CD4-positive, CD25-positive, alpha-beta regulatory T cell (primary cell): ENCODE results near the gene DMD. TPM values are rescaled to one million over a fixed set of nuclear protein-coding genes. Genes with fewer than 3 reads are reported as not detected.

ENCODE experiments used
- ATAC-seq, 2 donors: fragments of 150-1000 bp; cut with Tn5 transposase; one replicate each; pipeline ENCODE4 v1.10.0; 2021; ENCODE audit warnings: low read depth in 2 of 2, moderate number of reproducible peaks in 2 of 2, moderate library complexity in 1 of 2
- DNase-seq, 3 donors: peaks; one replicate each; pipeline versions ENCODE4 v3.0.0 to v3.0.0-alpha.2; 2012 to 2022; ENCODE audit warnings: mixed read lengths in 1 of 3
- H3K27ac ChIP-seq: one replicate; pipeline ENCODE4 v1.7.0; 2013; ENCODE audit warnings: mild to moderate bottlenecking, low read length; ENCODE audit not compliant: insufficient read depth, poor library complexity, severe bottlenecking
- H3K27me3 ChIP-seq: one replicate; pipeline ENCODE4 v1.7.0; 2013; ENCODE audit warnings: low read length; ENCODE audit not compliant: control insufficient read depth, insufficient read depth
- H3K36me3 ChIP-seq: one replicate; pipeline ENCODE4 v1.7.0; 2013; ENCODE audit warnings: mild to moderate bottlenecking, low read length, moderate library complexity; ENCODE audit not compliant: control insufficient read depth, insufficient read depth
- H3K4me1 ChIP-seq: 2 replicates; pipeline ENCODE4 v1.7.0; 2013; ENCODE audit warnings: mild to moderate bottlenecking, low read length; ENCODE audit not compliant: insufficient read depth, control insufficient read depth, poor library complexity, severe bottlenecking
- H3K4me3 ChIP-seq: one replicate; pipeline ENCODE4 v1.7.0; 2013; ENCODE audit warnings: low read depth, mild to moderate bottlenecking, low read length, moderate library complexity
- H3K9me3 ChIP-seq, 2 experiments: 1 replicate in 1 of 2; 2 replicates in 1 of 2; pipeline ENCODE4 v1.7.0; 2013; ENCODE audit warnings: low read length in 2 of 2, mild to moderate bottlenecking in 1 of 2, moderate library complexity in 1 of 2; ENCODE audit not compliant: control insufficient read depth in 2 of 2
- H3K27ac Mint-ChIP-seq, 3 donors: one replicate each; pipeline ENCODE4 v1.8.0; 2020 to 2022; ENCODE audit warnings: mild to moderate bottlenecking in 3 of 3, mixed read lengths in 3 of 3, moderate library complexity in 2 of 3
- H3K27me3 Mint-ChIP-seq: one replicate; pipeline ENCODE4 v1.8.0; 2022; ENCODE audit warnings: mild to moderate bottlenecking, mixed read lengths
- H3K36me3 Mint-ChIP-seq: one replicate; pipeline ENCODE4 v1.8.0; 2020; ENCODE audit warnings: mixed read lengths
- H3K4me1 Mint-ChIP-seq, 4 donors: one replicate each; pipeline ENCODE4 v1.8.0; 2020 to 2022; ENCODE audit warnings: mixed read lengths in 4 of 4, mild to moderate bottlenecking in 1 of 4
- H3K4me3 Mint-ChIP-seq, 4 donors: one replicate each; pipeline ENCODE4 v1.8.0; 2020 to 2022; ENCODE audit warnings: mild to moderate bottlenecking in 4 of 4, mixed read lengths in 4 of 4, moderate library complexity in 3 of 4
- H3K9me3 Mint-ChIP-seq, 7 donors: one replicate each; pipeline ENCODE4 v1.8.0; 2020 to 2022; ENCODE audit warnings: mixed read lengths in 7 of 7, mild to moderate bottlenecking in 3 of 7, moderate library complexity in 2 of 7
- polyA plus RNA-seq, 4 donors: library from polyadenylated mRNA; unstranded; fragments of 300-500 nt; fragmentation: Illumina TruSeq; gene quantifications; one replicate each; pipeline ENCODE4 v1.2.3, GENCODE V29; 2021
- total RNA-seq: library from RNA; stranded (reverse); gene quantifications from one replicate; pipeline ENCODE4 v1.2.3, GENCODE V29; 2022

Gene DMD
- total and polyA plus RNA-seq, 5 donors from 2014 or later = 0.20 to 2.8 (median 0.98) TPM

- no peak overlapping the region for H3K27ac Mint-ChIP-seq
- DNase-seq (no peak), ATAC-seq (no peak)
- H3K4me1 Mint-ChIP-seq = no peaks in the 10 kb centered on the region
- H3K4me3 Mint-ChIP-seq = no peak overlapping the region
- H3K27ac ChIP-seq = no peak overlapping the region
- no peaks in the 10 kb centered on the region for H3K36me3 ChIP-seq
- no peaks in the 10 kb centered on the region for H3K9me3 Mint-ChIP-seq
- no peaks in the 10 kb centered on the region for H3K27me3 ChIP-seq
- no peaks in the 10 kb centered on the region for H3K4me1 ChIP-seq
- H3K9me3 ChIP-seq = no peaks in the 10 kb centered on the region
- H3K4me3 ChIP-seq = no peak overlapping the region
- no peaks in the 10 kb centered on the region for H3K27me3 Mint-ChIP-seq
- no peaks in the 10 kb centered on the region for H3K36me3 Mint-ChIP-seq
These were observed 1982.9 kb downstream of the DMD start for GRCh38 chrX:31228415-31228832.

GRCh38 chrX:31227250-31227649, 1984.1 kb downstream of the DMD start:
- no peaks in the 10 kb centered on the region for H3K4me1 Mint-ChIP-seq

GRCh38 chrX:31225819-31226218, 1985.5 kb downstream of the DMD start:
- no peaks in the 10 kb centered on the region for H3K36me3 ChIP-seq
- Mint-ChIP-seq H3K27me3 (no peaks in the 10 kb centered on the region), H3K36me3 (no peaks in the 10 kb centered on the region)

More at GRCh38 chrX:31227250-31227649, 1984.1 kb downstream of the DMD start:
- Mint-ChIP-seq H3K27ac (no peak overlapping the region), H3K9me3 (no peaks in the 10 kb centered on the region), H3K4me3 (no peak overlapping the region), H3K36me3 (no peaks in the 10 kb centered on the region), H3K27me3 (no peaks in the 10 kb centered on the region)
- H3K4me1 ChIP-seq = no peaks in the 10 kb centered on the region
- H3K36me3 ChIP-seq = no peaks in the 10 kb centered on the region
- H3K9me3 ChIP-seq = no peaks in the 10 kb centered on the region
- H3K27me3 ChIP-seq = no peaks in the 10 kb centered on the region
- ATAC-seq (no peak), DNase-seq (no peak)
- H3K4me3 ChIP-seq = no peak overlapping the region
- no peak overlapping the region for H3K27ac ChIP-seq

GRCh38 chrX:31224381-31225012, 1986.9 kb downstream of the DMD start:
- Histone ChIP-seq H3K27me3 (no peaks in the 10 kb centered on the region), H3K4me1 (no peaks in the 10 kb centered on the region), H3K4me3 (no peak overlapping the region), H3K9me3 (no peaks in the 10 kb centered on the region), H3K27ac (no peak overlapping the region), H3K36me3 (no peaks in the 10 kb centered on the region)
- Mint-ChIP-seq H3K36me3 (no peaks in the 10 kb centered on the region), H3K4me1 (no peaks in the 10 kb centered on the region), H3K27me3 (no peaks in the 10 kb centered on the region), H3K4me3 (no peak overlapping the region), H3K27ac (no peak overlapping the region), H3K9me3 (no peaks in the 10 kb centered on the region)
- ATAC-seq = no peak
- DNase-seq = no peak

More at GRCh38 chrX:31225819-31226218, 1985.5 kb downstream of the DMD start:
- no peak overlapping the region for H3K4me3 ChIP-seq
- no peak overlapping the region for H3K4me3 Mint-ChIP-seq
- no peaks in the 10 kb centered on the region for H3K27me3 ChIP-seq
- H3K4me1 ChIP-seq = no peaks in the 10 kb centered on the region
- no peak overlapping the region for H3K27ac Mint-ChIP-seq
- H3K4me1 Mint-ChIP-seq = no peaks in the 10 kb centered on the region
- no peaks in the 10 kb centered on the region for H3K9me3 ChIP-seq
- ATAC-seq (no peak), DNase-seq (no peak)
- no peak overlapping the region for H3K27ac ChIP-seq
- H3K9me3 Mint-ChIP-seq = no peaks in the 10 kb centered on the region

GRCh38 chrX:31223817-31224216, 1987.5 kb downstream of the DMD start:
- no peaks in the 10 kb centered on the region for H3K4me1 Mint-ChIP-seq
- H3K27ac ChIP-seq = no peak overlapping the region
- no peaks in the 10 kb centered on the region for H3K9me3 Mint-ChIP-seq
- DNase-seq (no peak), ATAC-seq (no peak)
- no peaks in the 10 kb centered on the region for H3K4me1 ChIP-seq
- H3K4me3 ChIP-seq = no peak overlapping the region
- H3K27me3 ChIP-seq = no peaks in the 10 kb centered on the region
- no peaks in the 10 kb centered on the region for H3K36me3 ChIP-seq
- H3K27me3 Mint-ChIP-seq = no peaks in the 10 kb centered on the region
- no peak overlapping the region for H3K4me3 Mint-ChIP-seq
- H3K9me3 ChIP-seq = no peaks in the 10 kb centered on the region
- H3K36me3 Mint-ChIP-seq = no peaks in the 10 kb centered on the region
- no peak overlapping the region for H3K27ac Mint-ChIP-seq

- Histone ChIP-seq H3K4me3 (no peak overlapping the region), H3K27me3 (no peaks in the 10 kb centered on the region), H3K36me3 (no peaks in the 10 kb centered on the region), H3K27ac (no peak overlapping the region), H3K9me3 (no peaks in the 10 kb centered on the region), H3K4me1 (no peaks in the 10 kb centered on the region)
- H3K9me3 Mint-ChIP-seq = no peaks in the 10 kb centered on the region
- H3K27ac Mint-ChIP-seq = no peak overlapping the region
- no peak overlapping the region for H3K4me3 Mint-ChIP-seq
- ATAC-seq (no peak), DNase-seq (no peak)
- no peaks in the 10 kb centered on the region for H3K36me3 Mint-ChIP-seq
- H3K4me1 Mint-ChIP-seq = no peaks in the 10 kb centered on the region
- H3K27me3 Mint-ChIP-seq = no peaks in the 10 kb centered on the region
These were observed 1988.4 kb downstream of the DMD start for GRCh38 chrX:31222946-31223345.

GRCh38 chrX:31219174-31219573, 1992.2 kb downstream of the DMD start:
- H3K36me3 Mint-ChIP-seq = no peaks in the 10 kb centered on the region
- ATAC-seq = no peak
- H3K27ac ChIP-seq = no peak overlapping the region

GRCh38 chrX:31217084-31217483, 1994.3 kb downstream of the DMD start:
- Mint-ChIP-seq H3K4me1 (no peaks in the 10 kb centered on the region), H3K9me3 (peaks cover 0 to 3% (median 0%) of the 10 kb centered on the region in 7 donors)
- no peak for DNase-seq

More at GRCh38 chrX:31219174-31219573, 1992.2 kb downstream of the DMD start:
- no peak overlapping the region for H3K27ac Mint-ChIP-seq
- DNase-seq = no peak
- no peaks in the 10 kb centered on the region for H3K36me3 ChIP-seq
- H3K4me1 ChIP-seq = no peaks in the 10 kb centered on the region
- no peak overlapping the region for H3K4me3 ChIP-seq
- H3K27me3 ChIP-seq = no peaks in the 10 kb centered on the region
- no peaks in the 10 kb centered on the region for H3K9me3 ChIP-seq
- H3K4me3 Mint-ChIP-seq = no peak overlapping the region
- H3K9me3 Mint-ChIP-seq = peaks cover 0 to 3% (median 0%) of the 10 kb centered on the region in 7 donors
- no peaks in the 10 kb centered on the region for H3K27me3 Mint-ChIP-seq
- H3K4me1 Mint-ChIP-seq = no peaks in the 10 kb centered on the region

More at GRCh38 chrX:31217084-31217483, 1994.3 kb downstream of the DMD start:
- no peaks in the 10 kb centered on the region for H3K27me3 ChIP-seq
- H3K4me1 ChIP-seq = no peaks in the 10 kb centered on the region
- no peak for ATAC-seq
- Mint-ChIP-seq H3K4me3 (no peak overlapping the region), H3K36me3 (no peaks in the 10 kb centered on the region), H3K27ac (no peak overlapping the region), H3K27me3 (no peaks in the 10 kb centered on the region)
- H3K27ac ChIP-seq = no peak overlapping the region
- H3K4me3 ChIP-seq = no peak overlapping the region
- no peaks in the 10 kb centered on the region for H3K9me3 ChIP-seq
- no peaks in the 10 kb centered on the region for H3K36me3 ChIP-seq
